Keratinocyte (primary cell): ENCODE data around the gene LPCAT2. TPM values are rescaled to one million over a fixed set of nuclear protein-coding genes. Genes with fewer than 3 reads are reported as not detected.
"Not testable (repeated sequence)": the region's sequence is repeated elsewhere in the genome, so short reads cannot be mapped to it uniquely, and the experiment has no call there.

Experiments used
- DNase-seq: peaks from one replicate; pipeline ENCODE4 v3.0.0-alpha.2; 2011; ENCODE audit warnings: low read depth, missing footprints, low spot score
- FAIRE-seq: peaks from 2 replicates; lab custom pipeline; 2011; peaks lifted over from hg19 to GRCh38; lab: Jason Lieb, UNC
- H2AFZ ChIP-seq: 2 replicates; pipeline ENCODE4 v1.6.0; 2012; ENCODE audit warnings: low read length, control low read depth, inconsistent platforms; ENCODE audit not compliant: control insufficient read depth
- H3K27ac ChIP-seq: 2 replicates; pipeline ENCODE4 v1.5.1; 2011; ENCODE audit warnings: low read length; ENCODE audit not compliant: control insufficient read depth, insufficient read depth
- H3K27me3 ChIP-seq: 3 replicates; pipeline ENCODE4 v1.6.0; 2011; ENCODE audit warnings: low read length; ENCODE audit not compliant: control insufficient read depth, insufficient read depth; ENCODE audit errors: extremely low read depth
- H3K36me3 ChIP-seq, 2 experiments: 2 replicates in 1 of 2; 3 replicates in 1 of 2; pipeline ENCODE4 v1.5.1; 2011; ENCODE audit warnings: low read length in 2 of 2, mild to moderate bottlenecking in 1 of 2; ENCODE audit not compliant: control insufficient read depth in 2 of 2, insufficient read depth in 2 of 2; ENCODE audit errors: extremely low read depth in 1 of 2
- H3K4me1 ChIP-seq: 3 replicates; pipeline ENCODE4 v1.5.1; 2011; ENCODE audit warnings: low read length; ENCODE audit not compliant: control insufficient read depth, insufficient read depth; ENCODE audit errors: extremely low read depth
- H3K4me2 ChIP-seq: 3 replicates; pipeline ENCODE4 v1.6.0; 2011; ENCODE audit warnings: low read depth, low read length; ENCODE audit not compliant: control insufficient read depth, insufficient read depth; ENCODE audit errors: extremely low read depth
- H3K4me3 ChIP-seq, 3 experiments: fragments of 200-600 bp in 1 of 3; sonication (generic) in 1 of 3; 2 replicates in 2 of 3; 3 replicates in 1 of 3; pipeline ENCODE4 v1.5.1; 2011 to 2016; ENCODE audit warnings: low read length in 3 of 3, mild to moderate bottlenecking in 3 of 3, control low read depth in 2 of 3, inconsistent platforms in 1 of 3, low read depth in 1 of 3, mixed read lengths in 1 of 3, mixed run types in 1 of 3, moderate library complexity in 1 of 3; ENCODE audit not compliant: control insufficient read depth in 2 of 3, insufficient read depth in 2 of 3; ENCODE audit errors: extremely low read depth in 1 of 3
- H3K79me2 ChIP-seq: 2 replicates; pipeline ENCODE4 v1.6.0; 2012; ENCODE audit warnings: low read length; ENCODE audit not compliant: control insufficient read depth, insufficient read depth
- H3K9ac ChIP-seq: 3 replicates; pipeline ENCODE4 v1.6.0; 2011; ENCODE audit warnings: low read length; ENCODE audit not compliant: control insufficient read depth, insufficient read depth; ENCODE audit errors: extremely low read depth
- H3K9me1 ChIP-seq: 3 replicates; pipeline ENCODE4 v1.6.0; 2011; ENCODE audit warnings: low read length; ENCODE audit not compliant: control insufficient read depth, insufficient read depth; ENCODE audit errors: extremely low read depth
- H3K9me3 ChIP-seq: 2 replicates; pipeline ENCODE4 v1.5.1; 2012; ENCODE audit warnings: low read depth, low read length; ENCODE audit not compliant: control insufficient read depth
- H4K20me1 ChIP-seq: 3 replicates; pipeline ENCODE4 v1.6.0; 2011; ENCODE audit warnings: low read length; ENCODE audit not compliant: control insufficient read depth, insufficient read depth; ENCODE audit errors: extremely low read depth
- CTCF ChIP-seq, 3 experiments: IDR thresholded peaks in 1 of 3; conservative IDR thresholded peaks in 1 of 3; optimal IDR thresholded peaks in 1 of 3; 2 replicates in 2 of 3; 3 replicates in 1 of 3; pipeline versions ENCODE3 to v1.5.1; 2011; ENCODE audit warnings: low read length in 3 of 3, mild to moderate bottlenecking in 3 of 3, moderate library complexity in 2 of 3, control low read depth in 1 of 3, inconsistent platforms in 1 of 3; ENCODE audit not compliant: insufficient read depth in 2 of 3; ENCODE audit errors: extremely low read depth in 1 of 3
- EZH2 ChIP-seq: IDR thresholded peaks from one replicate; pipeline ENCODE4 v1.6.1; 2012; ENCODE audit warnings: inconsistent platforms, mild to moderate bottlenecking, low read length, moderate library complexity
- dilution Hi-C: fragments of 300-500 bp; cut with MboI; formaldehyde crosslinking; loops from one replicate; pipeline ENCODE4 v1.7.0; 2020; ENCODE audit warnings: low sequenced_read_pairs; ENCODE audit not compliant: extremely low pct_ligation_motif_present
- polyA plus RNA-seq, 5 experiments: library from polyadenylated mRNA; depleted of rRNA in 3 of 5; stranded (reverse) in 3 of 5; stranded (forward) in 1 of 5; unstranded in 1 of 5; fragments of >200 nt; gene quantifications; 1 replicate in 1 of 5; 2 replicates in 3 of 5; 3 replicates in 1 of 5; pipeline versions ENCODE4 v1.2.1 to v1.2.3, GENCODE V29; 2011 to 2012; ENCODE audit warnings: missing spikeins in 2 of 5, low read depth in 1 of 5, low replicate concordance in 1 of 5

Gene LPCAT2
- polyA plus RNA-seq, 1 donor (not counting 4 experiments of a cell fraction or from before 2014, with no cell fraction given), result 54.4 TPM

- Histone ChIP-seq H2AFZ (no peak overlapping the region), H3K4me2 (no peak overlapping the region), H3K9me3 (no peaks in the 10 kb centered on the region), H3K4me3 (no peak overlapping the region), H3K4me1 (no peaks in the 10 kb centered on the region), H3K27ac (no peak overlapping the region), H3K79me2 (no peaks in the 10 kb centered on the region), H3K36me3 (no peaks in the 10 kb centered on the region), H3K27me3 (no peaks in the 10 kb centered on the region), H3K9ac (no peak overlapping the region), H4K20me1 (no peaks in the 10 kb centered on the region), H3K9me1 (no peaks in the 10 kb centered on the region)
- dilution Hi-C loops, result no loop called here
- FAIRE-seq (no peak), DNase-seq (no peak)
- no peak for TF ChIP-seq CTCF (optimal IDR thresholded peaks at IDR 0.05 in 1 of 3, IDR thresholded peaks at IDR 0.05 in 1 of 3, conservative IDR thresholded peaks at IDR 0.05 in 1 of 3; ENCODE audit: extremely low read depth in 1 of 3, insufficient read depth in 2 of 3, low read length in 3 of 3)
- no peak for TF ChIP-seq EZH2
Observed at GRCh38 chr16:55613613-55614335, 104.9 kb downstream of the LPCAT2 start.

DNA sequence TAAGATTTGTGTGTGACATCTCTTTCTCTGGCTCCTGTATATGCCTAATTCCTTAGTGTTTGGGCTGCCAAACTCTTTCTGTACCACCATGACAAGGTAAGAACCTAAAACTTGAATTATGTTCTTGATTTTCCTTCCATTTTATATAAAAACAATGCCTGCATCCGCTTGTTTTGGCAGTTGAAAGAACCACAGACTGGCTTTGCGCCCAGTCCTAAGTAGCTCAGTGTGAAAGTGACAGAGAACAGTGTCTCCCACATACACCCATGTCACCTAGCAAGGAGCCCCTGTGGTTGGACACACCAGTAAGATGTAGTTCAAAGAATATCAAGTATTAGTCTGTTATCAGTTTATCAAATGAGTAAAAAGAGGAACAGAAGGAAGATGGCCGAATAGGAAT is 106.2 kb downstream of the LPCAT2 start:
- no peaks in the 10 kb centered on the region for H3K9me3 ChIP-seq
- no peaks in the 10 kb centered on the region for H3K9me1 ChIP-seq
- no peak overlapping the region for H3K27ac ChIP-seq
- no peaks in the 10 kb centered on the region for H3K27me3 ChIP-seq
- H3K4me2 ChIP-seq, result no peak overlapping the region
- no peaks in the 10 kb centered on the region for H3K36me3 ChIP-seq
- no peaks in the 10 kb centered on the region for H3K79me2 ChIP-seq
- dilution Hi-C loops, result no loop called here
- H3K4me1 ChIP-seq, result no peaks in the 10 kb centered on the region
- H3K9ac ChIP-seq, result no peak overlapping the region
- H3K4me3 ChIP-seq, result no peak overlapping the region
- no peaks in the 10 kb centered on the region for H4K20me1 ChIP-seq
- H2AFZ ChIP-seq, result no peak overlapping the region
- no peak for TF ChIP-seq CTCF (optimal IDR thresholded peaks at IDR 0.05 in 1 of 3, IDR thresholded peaks at IDR 0.05 in 1 of 3, conservative IDR thresholded peaks at IDR 0.05 in 1 of 3; ENCODE audit: extremely low read depth in 1 of 3, insufficient read depth in 2 of 3, low read length in 3 of 3)
- TF ChIP-seq EZH2, result no peak
- DNase-seq (no peak), FAIRE-seq (no peak)

DNA sequence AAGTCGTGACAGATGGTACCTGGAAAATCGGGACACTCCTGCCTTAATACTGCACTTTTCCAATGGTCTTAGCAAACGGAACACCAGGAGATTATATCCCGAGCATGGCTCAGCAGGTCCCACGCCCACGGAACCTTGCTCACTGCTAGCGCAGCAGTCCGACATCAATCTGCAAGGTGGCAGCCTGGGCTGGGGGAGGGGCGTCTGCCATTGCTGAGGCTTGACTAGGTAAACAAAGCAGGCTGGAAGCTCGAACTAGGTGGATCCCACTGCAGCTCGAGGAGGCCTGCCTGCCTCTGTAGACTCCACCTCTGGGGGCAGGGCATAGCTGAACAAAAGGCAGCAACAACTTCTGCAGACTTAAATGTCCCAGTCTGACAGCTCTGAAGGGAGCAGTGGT is 106.8 kb downstream of the LPCAT2 start:
- H3K27me3 ChIP-seq, H4K20me1 ChIP-seq, H3K4me1 ChIP-seq, H3K27ac ChIP-seq, H3K4me3 ChIP-seq, H3K9ac ChIP-seq, FAIRE-seq, dilution Hi-C loops, H3K79me2 ChIP-seq, H3K36me3 ChIP-seq, DNase-seq, H2AFZ ChIP-seq, H3K9me1 ChIP-seq, H3K4me2 ChIP-seq, H3K9me3 ChIP-seq: not testable (repeated sequence)
